Measurements from ENCODE around the gene ZNF410.

The ZNF410 gene

GRCh38 chr14:73955674-73956073 lies 69.0 kb downstream of the ZNF410 start:
- DNase-seq (ENCODE audit: low spot score) = no peak

DNA sequence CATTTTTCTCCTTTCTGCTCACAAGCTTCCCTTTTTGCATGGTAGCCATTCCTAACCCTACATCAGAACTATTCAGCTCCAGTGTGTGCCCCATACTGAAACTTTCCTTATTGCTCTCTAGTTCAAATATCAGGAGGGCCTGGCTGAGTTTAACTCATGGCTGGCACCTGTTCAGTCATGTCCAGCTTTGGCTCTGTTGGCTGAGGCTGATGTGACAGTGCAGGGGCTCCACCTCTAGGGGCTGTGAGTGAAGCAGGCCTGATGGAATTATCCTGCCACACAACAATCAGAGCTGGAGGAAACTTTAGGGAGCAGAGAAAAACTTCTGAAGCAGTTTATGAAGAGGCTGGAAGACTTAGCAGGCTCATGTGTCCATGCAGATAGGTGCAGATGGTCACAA lies 71.9 kb downstream of the ZNF410 start:
- DNase-seq (ENCODE audit: low spot score) = no peak

DNA sequence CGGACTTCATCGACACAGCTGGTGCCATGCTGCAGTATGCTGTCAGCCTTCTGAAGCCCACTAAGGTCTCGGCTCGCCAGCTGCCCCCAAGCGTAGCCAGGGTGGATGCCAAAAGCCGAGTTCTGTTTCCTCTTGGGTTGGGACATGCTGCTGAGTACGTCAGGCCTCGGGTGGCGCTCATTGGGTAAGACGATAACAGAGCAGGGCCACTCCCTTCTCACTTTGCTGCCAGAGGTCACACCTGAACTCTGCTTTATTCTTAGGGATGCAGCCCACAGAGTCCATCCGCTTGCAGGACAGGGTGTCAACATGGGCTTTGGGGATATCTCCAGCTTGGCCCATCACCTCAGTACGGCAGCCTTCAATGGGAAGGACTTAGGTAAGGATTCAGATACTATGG lies 74.5 kb downstream of the ZNF410 start:
- no peak for DNase-seq (ENCODE audit: low spot score)

GRCh38 chr14:73965216-73965615 lies 78.6 kb downstream of the ZNF410 start:
- DNase-seq (ENCODE audit: low spot score) = no peak

GRCh38 chr14:73968885-73969284 lies 82.2 kb downstream of the ZNF410 start:
- no peak for DNase-seq (ENCODE audit: low spot score)

DNA sequence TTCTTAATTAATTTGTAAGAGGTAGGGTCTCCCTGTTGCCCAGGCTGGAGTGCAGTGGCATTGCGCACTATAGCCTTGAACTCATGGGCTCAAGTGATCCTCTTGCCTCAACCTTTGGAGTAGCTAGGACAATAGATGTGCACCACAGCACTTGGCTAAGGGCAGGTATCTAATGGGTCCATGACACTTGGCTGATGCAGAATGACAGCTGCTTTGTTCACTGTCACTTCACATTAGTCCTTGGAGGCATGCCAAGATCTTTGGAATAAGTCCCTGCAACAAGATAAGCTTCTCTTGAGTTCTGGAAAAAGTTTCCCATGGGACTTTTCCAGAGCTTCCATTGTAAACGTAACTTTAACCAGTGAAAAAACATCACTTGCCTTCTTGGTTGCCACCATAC lies 86.8 kb downstream of the ZNF410 start:
- DNase-seq (ENCODE audit: low spot score) = no peak

DNA sequence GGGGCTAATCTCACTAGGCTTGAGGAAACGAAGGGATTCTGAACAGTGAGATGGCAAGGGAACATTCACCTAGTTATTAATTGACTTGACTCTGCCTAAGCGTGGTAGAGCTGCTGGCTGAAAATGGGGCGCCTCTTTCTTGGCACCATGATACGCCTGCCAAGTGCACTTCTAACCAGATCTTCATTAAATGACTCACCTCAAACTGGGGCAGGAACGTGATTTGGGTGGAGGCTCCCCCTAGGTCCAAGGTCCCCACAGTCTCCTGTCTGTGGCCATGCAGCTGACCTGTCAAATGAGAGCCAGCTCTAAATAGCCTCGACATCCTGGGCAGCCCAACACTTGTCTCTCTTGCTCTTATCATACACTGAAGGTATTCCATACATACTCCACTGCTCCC lies 89.5 kb downstream of the ZNF410 start:
- DNase-seq (ENCODE audit: low spot score) = no peak

DNA sequence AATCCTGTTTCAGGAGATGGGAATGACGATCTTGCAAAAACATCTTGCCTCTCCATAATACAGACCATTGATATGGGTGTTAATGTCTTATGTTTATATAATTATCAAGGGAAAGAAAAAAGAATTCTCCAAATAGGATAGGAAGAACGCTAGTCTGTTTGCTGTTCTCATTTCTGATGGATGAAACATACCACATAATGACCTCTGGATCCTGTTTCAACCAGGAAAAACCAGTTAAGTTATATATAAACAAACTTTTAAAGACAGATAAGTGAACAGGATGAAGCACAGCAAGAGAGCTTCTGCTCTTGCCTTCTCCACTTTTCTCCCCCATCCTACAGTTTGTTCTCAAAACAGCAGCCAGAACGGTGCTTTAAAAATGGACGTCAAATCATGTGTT lies 91.2 kb downstream of the ZNF410 start:
- DNase-seq (ENCODE audit: low spot score) = no peak

Measured in AG08395 (cell line).